ENCODE results near the gene PKP3. TPM values are rescaled to one million over a fixed set of nuclear protein-coding genes. Genes with fewer than 3 reads are reported as not detected.

PKP3 gene
- total and polyA plus RNA-seq, 2 donors (not counting 1 experiment from before 2014, with no cell fraction given): 0.78 TPM; not detected in 1

GRCh38 chr11:364991-365725 is 28.9 kb upstream of the PKP3 start:
- no peak for DNase-seq
- 94% methylated on average over 21 of the region's 22 CpGs for WGBS (ENCODE audit: insufficient coverage)
- intact Hi-C loops (cut with micrococcal nuclease): loop anchor here (2.0 kb wide), 1 partner anchor 114 kb away; no protein-coding TSS in a partner anchor

More at GRCh38 chr11:364991-365725, 28.9 kb upstream of the PKP3 start:
- peaks cover 0 to 41% (median 17%) of the 10 kb centered on the region in 4 experiments for H3K27me3 ChIP-seq (replicated peaks in 1 of 4; ENCODE audit: control extremely low read depth in 1 of 4, control insufficient read depth in 3 of 4, insufficient read depth in 4 of 4, low read length in 3 of 4)
- Mint-ChIP-seq H3K9me3 (ENCODE audit: insufficient read depth) (no peaks in the 10 kb centered on the region), H3K27ac (no peak overlapping the region), H3K27me3 (peaks cover 26% of the 10 kb centered on the region), H3K4me3 (no peak overlapping the region), H3K4me1 (peaks cover 13% of the 10 kb centered on the region)
- H3K4me3 ChIP-seq (ENCODE audit: control extremely low read depth in 1 of 5, extremely low read depth in 1 of 5, insufficient read depth in 1 of 5, low read depth in 2 of 5, low read length in 4 of 5): no peak overlapping the region
- no peak overlapping the region for H3K4me2 ChIP-seq (replicated peaks; ENCODE audit: low read depth, low read length, poor library complexity, severe bottlenecking)
- no peak overlapping the region for H3K27ac ChIP-seq (ENCODE audit: low read length in 2 of 2)
- H3K9me3 ChIP-seq (ENCODE audit: control extremely low read depth in 1 of 3, control insufficient read depth in 2 of 3, insufficient read depth in 1 of 3, low read length in 2 of 3): peaks cover 0 to 18% (median 0%) of the 10 kb centered on the region in 3 donors
- no peak for TF ChIP-seq CTCF (IDR thresholded peaks at IDR 0.05)
- TF ChIP-seq EZH2 (IDR thresholded peaks at IDR 0.05; ENCODE audit: borderline replicate concordance, insufficient read depth, low read depth, low read length, poor library complexity, severe bottlenecking): no peak
- CTCF ChIA-PET: interaction anchor here (1.2 to 8.2 kb wide), 4 partner anchors 60 to 158 kb away, joined by 3 to 52 read pairs (median 5); partner anchors contain the start of genes BET1L and RIC8A
- ATAC-seq (ENCODE audit: low read depth): no peak
- H4K20me1 ChIP-seq (ENCODE audit: control insufficient read depth, insufficient read depth, low read length, poor library complexity, severe bottlenecking): no peaks in the 10 kb centered on the region
- H3K79me2 ChIP-seq (ENCODE audit: control insufficient read depth, insufficient read depth, low read length): no peaks in the 10 kb centered on the region
- no peak overlapping the region for H3K9ac ChIP-seq (ENCODE audit: low read length)
- peaks cover 8 to 14% of the 10 kb centered on the region in 2 donors for H3K4me1 ChIP-seq (ENCODE audit: control insufficient read depth in 2 of 2, insufficient read depth in 2 of 2, low read length in 2 of 2)
- H2AFZ ChIP-seq (ENCODE audit: insufficient read depth, low read depth, low read length, poor library complexity, severe bottlenecking): no peak overlapping the region
- H3K36me3 ChIP-seq (replicated peaks in 1 of 2; ENCODE audit: control extremely low read depth in 1 of 2, control insufficient read depth in 1 of 2, extremely low read depth in 1 of 2, insufficient read depth in 2 of 2, low read length in 1 of 2): no peaks in the 10 kb centered on the region
- POLR2A ChIA-PET: no interaction called here
